ENCODE data around the gene GRK6.
"Not testable (repeated sequence)": the region's sequence is repeated elsewhere in the genome, so short reads cannot be mapped to it uniquely, and the experiment has no call there.

Gene GRK6

DNA sequence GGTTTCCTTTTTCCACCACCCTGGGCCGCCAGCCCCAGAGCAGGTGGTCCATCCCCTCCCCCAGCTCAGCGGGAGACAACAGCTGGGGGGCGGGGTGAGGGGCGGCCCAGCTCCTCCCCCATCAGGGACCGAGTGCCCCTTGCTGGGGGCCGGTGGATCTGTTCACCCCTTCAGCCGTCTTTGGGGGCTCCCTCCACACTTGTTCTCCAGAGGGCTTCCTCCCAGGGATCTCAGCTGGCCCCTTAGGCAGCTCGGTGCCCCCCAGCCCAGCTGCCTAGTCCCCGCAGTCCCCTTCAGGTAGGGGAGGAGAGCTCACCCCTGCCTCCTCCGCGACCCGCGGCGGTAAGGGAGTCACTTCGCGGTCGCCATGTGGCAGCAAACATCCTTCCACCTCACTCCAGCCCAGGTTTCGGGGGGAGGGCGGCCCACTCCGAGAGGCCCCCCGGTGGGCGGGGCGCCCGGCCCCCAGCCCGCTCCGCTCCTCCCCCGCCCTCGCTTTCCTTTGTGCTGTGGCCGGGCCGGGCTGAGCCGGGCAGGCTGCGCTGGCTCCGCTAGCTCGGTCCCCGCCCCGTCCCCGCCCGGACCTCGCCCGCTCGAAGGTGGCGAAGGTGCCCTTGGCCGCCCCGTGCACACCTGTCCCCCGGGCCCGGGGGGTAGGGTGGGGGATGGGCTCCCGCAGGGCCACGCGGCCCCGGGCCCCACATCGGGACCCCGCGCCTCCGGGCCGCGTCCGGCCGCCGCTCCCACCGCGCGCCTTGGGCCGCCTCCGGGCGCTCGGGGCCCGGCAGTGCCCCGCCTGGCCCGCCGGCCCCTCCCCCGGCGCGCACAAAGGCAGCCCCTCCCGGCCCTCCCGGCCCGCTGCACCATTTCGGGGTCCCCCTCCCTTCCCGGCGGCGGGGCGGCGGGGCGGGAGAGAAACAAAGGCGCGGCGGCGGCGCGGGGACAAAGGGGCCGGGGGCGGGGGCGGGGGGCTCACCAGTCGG, 46.3 kb downstream of the GRK6 start:
- no peak for DNase-seq

DNA sequence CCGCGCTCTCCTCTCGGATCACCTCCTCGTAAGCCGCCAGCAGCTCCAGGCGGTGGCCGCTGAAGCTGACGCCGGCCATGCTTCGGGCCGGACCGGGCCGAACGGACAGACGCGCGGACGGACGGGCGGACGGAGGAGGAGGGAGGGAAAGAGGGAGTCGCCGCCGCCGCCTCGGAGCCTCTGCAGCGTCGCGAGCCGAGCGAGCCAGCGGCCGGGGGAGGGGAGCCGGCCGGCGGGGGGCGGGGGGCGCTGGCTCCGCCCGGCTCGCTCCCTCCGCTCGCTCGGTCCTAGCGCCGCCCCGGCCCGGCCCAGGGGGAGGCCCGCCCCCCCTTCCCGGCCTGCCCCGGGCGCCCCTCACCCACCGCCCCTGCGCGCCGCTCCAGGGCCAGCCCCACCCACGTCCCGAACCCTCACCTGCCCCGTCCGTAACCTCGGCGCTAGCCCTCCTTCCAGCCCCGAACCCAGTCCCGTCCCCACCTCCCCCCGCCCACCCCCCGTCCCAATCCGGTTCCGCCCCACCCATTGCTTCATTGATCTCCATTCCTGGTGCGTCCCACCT, 47.0 kb downstream of the GRK6 start, which contains the start of gene DBN1:
Gene DBN1, minus strand, starts transcription at position 192 of the 559 bp plus-strand sequence. Its CDS starts 113 bp downstream, at position 79.
- peak; percentile 21 for DNase-seq

GRCh38 chr5:177474002-177474476, 47.6 kb downstream of the GRK6 start:
- DNase-seq: no peak

GRCh38 chr5:177474846-177475562, 48.5 kb downstream of the GRK6 start:
- no peak for DNase-seq

- DNase-seq: no peak
These were observed 49.3 kb downstream of the GRK6 start for GRCh38 chr5:177475563-177476427.

DNA sequence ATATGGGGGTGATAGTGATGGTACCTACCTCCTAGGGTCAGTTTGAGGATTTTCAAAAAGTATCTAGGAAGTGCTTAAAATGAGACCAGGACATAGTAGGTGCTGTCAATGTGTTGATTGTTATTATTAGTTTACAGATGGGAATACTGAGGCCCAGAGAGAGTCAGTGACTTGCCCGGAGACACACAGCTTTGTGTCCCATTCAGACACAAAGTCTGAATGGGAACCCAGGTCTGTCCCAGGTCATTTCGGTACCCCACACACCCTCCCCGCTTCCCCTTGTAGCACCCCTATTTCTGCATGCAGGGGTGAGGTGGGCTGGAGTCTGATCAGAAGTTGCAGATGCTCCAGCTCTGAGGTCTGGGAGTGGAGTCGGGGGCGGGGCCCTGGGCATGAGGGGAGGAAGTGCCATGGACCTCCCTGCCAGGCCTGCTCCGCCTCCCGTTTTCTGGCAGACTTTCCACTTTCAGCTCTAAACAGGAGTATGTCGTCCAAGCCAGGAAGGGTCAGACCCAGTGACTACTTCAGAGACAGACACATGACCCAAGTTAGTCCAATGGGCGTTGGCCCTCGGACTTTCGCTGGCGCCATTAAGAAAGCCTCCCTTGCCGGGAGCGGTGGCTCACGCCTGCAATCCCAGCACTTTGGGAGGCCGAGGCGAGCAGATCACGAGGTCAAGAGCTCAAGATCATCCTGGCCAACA, 50.2 kb downstream of the GRK6 start:
- DNase-seq: no peak

DNA sequence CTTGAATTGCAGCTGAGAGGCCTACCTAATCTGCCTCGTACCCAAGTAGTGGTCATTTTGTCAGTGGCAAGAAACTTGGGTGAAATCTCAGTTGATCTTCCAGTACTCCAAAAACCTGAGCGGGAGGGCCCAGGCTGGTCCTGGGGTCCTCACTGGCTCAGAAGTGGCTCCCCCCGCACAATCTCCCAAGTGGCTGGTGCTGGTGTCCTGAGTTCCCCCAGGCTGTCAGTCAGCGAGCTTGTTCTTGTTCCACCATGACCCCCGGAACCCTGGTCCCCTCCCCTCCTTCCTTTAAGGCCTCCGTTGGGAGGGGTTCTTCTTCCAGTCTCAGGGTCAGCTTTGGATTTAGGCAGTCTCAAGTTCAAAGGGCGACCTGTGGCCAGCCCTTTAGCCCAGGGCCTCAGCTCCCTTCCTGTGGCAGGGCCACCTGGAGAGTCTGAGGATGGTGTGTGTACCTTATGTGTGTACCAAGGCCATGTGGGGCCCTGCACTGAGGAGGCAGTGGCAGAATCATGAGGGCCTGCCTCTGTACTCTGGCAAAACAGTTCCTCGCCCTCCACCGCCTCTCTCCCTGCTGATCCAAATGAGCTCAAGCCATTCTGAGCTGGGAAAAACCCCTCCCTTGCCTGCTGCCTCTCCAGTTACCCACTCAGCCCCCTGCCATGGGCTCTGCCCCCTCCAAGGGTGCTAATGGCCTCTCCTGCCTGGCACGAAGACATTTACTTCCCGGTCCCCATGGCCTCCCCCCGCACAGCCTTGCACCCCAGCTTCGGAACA, 51.4 kb downstream of the GRK6 start:
- DNase-seq: no peak

- DNase-seq: no peak
These were observed 52.5 kb downstream of the GRK6 start for GRCh38 chr5:177478711-177479646.

DNA sequence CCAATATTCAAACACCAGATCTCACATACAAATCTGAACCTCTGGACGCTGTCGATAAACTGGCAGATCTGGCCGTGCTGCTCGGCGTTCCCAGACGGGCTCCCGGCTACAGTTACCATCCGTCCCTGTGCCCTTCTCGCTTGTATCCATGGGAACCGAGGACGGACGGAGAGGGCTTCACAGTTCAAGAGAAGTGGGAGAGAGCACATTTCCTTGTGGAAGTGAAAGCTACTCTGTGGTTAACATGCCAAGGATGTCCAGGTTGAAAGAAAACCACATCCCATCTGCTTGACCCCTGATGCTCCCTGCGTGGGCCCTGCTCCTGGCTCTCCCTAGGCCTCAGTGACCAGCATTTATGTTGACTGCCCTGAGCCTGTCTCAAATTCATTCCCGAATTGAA, 53.3 kb downstream of the GRK6 start:
- DNase-seq: no peak

DNA sequence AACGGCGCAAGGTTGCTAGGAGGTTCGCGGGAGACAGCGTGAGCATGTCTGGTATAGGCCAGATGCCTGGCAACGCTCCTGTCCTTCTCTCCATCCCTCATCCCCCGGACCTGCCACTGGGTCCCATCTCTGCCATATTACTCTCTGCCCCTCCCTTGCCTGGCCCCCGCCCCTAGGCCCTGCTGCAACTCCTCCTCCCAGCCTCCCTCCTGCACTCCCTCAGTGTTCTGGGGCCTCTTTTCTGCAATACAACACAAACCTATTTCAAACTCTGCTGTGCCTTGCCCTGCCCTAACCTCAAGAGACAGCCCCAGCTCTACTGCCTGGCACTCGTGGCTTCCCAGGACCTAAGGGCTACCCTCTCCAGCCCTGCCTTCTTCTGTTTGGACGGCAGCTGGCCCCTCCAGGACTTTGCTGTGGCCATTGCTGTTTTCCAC, 55.9 kb downstream of the GRK6 start:
- DNase-seq: no peak

- DNase-seq: no peak
These were observed 56.6 kb downstream of the GRK6 start for GRCh38 chr5:177483042-177483441.

- DNase-seq: no peak
These were observed 57.8 kb downstream of the GRK6 start for GRCh38 chr5:177483994-177484901.

DNA sequence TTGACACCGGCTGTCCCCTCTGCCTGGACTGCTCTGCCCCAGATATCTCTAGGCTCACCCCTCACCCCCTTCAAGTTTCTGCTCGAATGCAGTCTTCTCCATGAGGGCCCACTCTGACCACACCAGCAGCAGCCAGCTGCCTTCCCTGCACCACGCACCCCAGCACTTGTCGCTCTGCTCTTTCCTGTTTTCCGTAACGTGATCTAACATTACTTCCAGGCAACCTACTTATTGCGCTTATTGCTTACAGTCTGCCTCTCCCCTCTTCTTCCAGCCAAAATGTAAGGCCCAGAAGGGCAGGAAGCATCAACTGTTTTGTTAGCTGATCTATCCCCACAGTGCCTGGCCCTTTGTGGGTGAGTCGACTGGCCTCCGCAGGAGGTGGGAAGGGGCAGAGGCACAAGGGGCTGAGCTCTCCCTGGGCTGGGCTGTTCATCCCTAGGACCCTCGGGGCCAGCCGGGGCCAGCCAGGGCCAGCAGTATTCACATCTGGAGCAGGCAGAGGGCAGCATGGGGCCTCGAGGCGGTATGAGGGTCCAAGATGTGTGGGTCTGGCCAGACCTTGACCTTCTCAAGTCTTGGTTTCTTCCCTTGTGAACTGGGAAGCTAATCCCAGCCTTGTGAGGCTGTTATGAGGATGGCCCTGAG, 58.5 kb downstream of the GRK6 start:
- no peak for DNase-seq

DNA sequence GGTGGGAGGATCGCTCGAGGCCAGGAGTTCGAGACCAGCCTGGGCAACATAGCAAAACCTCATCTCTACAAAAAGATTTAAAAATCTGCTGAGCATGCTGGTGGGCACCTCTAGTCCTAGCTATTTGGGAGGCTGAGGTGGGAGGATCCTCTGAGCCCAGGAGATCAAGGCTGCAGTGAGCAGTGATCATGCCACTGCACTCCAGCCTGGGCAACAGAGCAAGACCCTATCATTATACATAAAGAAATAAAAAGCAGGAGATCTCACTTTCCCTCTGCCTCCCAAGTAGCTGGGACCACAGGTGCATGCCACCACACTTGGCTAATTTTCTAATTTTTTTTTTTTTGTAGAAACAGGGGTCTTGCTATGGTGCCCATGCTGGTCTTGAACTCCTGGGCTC, 59.3 kb downstream of the GRK6 start:
- not testable (repeated sequence) for DNase-seq

- no peak for DNase-seq
These were observed 59.8 kb downstream of the GRK6 start for GRCh38 chr5:177486256-177486655.

- DNase-seq: no peak
These were observed 60.7 kb downstream of the GRK6 start for GRCh38 chr5:177487144-177487543.

DNA sequence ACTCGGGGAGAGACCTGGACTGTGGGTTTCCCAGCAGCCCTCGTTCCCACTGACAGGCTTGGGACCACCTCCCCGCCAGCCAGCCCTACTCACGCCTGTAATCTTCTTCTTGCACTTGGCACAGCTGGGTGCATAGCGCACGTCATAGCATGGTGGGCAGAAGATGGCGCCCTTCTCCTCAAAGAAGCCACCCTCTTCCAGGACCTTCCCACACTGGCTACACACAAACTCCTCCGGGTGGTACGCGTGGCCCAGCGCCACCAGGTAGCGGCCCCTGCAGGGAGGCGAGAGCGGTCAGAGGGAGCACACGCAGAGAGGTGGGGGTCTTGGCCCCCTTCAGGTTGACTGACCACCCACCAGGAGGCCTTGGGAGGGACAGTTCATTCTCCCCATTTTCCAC, 61.5 kb downstream of the GRK6 start:
- DNase-seq: no peak

- DNase-seq: no peak
These were observed 62.7 kb downstream of the GRK6 start for GRCh38 chr5:177489119-177489716.
